Thyroid gland (tissue), 4 donors: ENCODE measurements around the gene TLE1.

Experiments
- POLR2A ChIP-seq, 2 donors: fragments of 450-650 bp; IDR thresholded peaks; one replicate each; pipeline ENCODE4 v1.6.1; 2017; ENCODE audit warnings: antibody characterized with exemption in 2 of 2, mild to moderate bottlenecking in 2 of 2, moderate library complexity in 1 of 2
- TF ChIP-seq, protein P1 (sequence below), 6 experiments: fragments of 200-600 bp in 3 of 6; fragments of 450-650 bp in 3 of 6; sonication (generic) in 3 of 6; IDR thresholded peaks; one replicate each; pipeline ENCODE4 v1.5.1; 2016 to 2019; ENCODE audit warnings: antibody characterized with exemption in 6 of 6, mild to moderate bottlenecking in 2 of 6, inconsistent platforms in 1 of 6, moderate library complexity in 1 of 6

DNA sequence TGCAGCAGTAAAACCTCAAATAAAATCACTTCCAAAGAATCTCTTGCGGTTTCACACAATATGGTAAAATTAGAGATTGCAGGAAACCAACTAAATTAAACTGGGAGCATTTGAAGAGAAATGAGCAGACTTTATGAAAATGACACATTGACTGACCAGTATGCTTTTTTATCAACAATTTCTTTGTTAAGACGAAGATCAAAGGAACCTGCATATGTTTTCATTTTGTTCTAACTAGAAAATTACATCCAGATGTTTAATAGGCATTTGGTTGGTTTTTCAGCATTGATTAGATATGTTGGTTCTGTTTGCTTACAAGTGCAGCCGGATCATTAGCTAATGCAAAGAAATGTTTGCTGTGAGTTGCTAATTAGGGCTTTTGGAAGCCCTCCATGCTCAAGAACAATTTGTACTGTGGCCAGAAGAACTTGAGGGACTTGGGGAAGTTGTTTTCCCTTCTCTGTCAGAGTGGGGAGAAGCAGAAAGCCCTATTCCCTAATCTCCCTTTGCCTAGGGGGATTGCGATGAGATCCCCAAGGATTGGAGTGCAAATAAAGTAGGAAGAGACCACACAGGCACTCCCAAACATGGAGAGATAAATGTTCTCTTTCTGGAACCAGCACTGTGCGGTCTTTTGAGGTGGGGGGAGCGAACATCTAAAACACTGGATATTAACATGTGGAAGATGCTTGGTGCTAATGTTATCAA, 4.5 kb upstream of the TLE1 start:
- TF ChIP-seq, protein P1, sequence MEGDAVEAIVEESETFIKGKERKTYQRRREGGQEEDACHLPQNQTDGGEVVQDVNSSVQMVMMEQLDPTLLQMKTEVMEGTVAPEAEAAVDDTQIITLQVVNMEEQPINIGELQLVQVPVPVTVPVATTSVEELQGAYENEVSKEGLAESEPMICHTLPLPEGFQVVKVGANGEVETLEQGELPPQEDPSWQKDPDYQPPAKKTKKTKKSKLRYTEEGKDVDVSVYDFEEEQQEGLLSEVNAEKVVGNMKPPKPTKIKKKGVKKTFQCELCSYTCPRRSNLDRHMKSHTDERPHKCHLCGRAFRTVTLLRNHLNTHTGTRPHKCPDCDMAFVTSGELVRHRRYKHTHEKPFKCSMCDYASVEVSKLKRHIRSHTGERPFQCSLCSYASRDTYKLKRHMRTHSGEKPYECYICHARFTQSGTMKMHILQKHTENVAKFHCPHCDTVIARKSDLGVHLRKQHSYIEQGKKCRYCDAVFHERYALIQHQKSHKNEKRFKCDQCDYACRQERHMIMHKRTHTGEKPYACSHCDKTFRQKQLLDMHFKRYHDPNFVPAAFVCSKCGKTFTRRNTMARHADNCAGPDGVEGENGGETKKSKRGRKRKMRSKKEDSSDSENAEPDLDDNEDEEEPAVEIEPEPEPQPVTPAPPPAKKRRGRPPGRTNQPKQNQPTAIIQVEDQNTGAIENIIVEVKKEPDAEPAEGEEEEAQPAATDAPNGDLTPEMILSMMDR (IDR thresholded peaks at IDR 0.05), result no peak
- no peak for TF ChIP-seq POLR2A (IDR thresholded peaks at IDR 0.05)
